GM10248 (cell line): Measurements from ENCODE around the gene VASH2.

ENCODE experiments used
- CTCF ChIA-PET: fragments of 300-600 bp; sonication (Branson Sonifier 250); formaldehyde crosslinking; extraction: SDS; loops from one replicate; lab custom pipeline; 2021; ENCODE audit warnings: antibody characterized with exemption; lab: Yijun Ruan, JAX
- POLR2A ChIA-PET: fragments of 350-650 bp; sonication (Branson Sonifier 250); formaldehyde crosslinking; extraction: SDS; loops from one replicate; lab custom pipeline; 2020; ENCODE audit warnings: antibody characterized with exemption; lab: Yijun Ruan, JAX
- DNase-seq: peaks from one replicate; pipeline ENCODE4 v3.0.0; 2012; ENCODE audit errors: extremely low spot score
- CTCF ChIP-seq: IDR thresholded peaks from 2 replicates; pipeline ENCODE4 v1.5.1; 2012; ENCODE audit warnings: mild to moderate bottlenecking, low read depth; ENCODE audit errors: extremely low read depth, missing control alignments, control extremely low read depth

Gene VASH2

GRCh38 chr1:212945463-212946160, 4.7 kb upstream of the VASH2 start:
- no peak for DNase-seq
- TF ChIP-seq CTCF = no peak
- CTCF ChIA-PET = interaction anchor here (0.6 to 3.1 kb wide), 6 partner anchors 8 to 52 kb away, joined by 3 to 11 read pairs (median 4); no protein-coding TSS in a partner anchor
- POLR2A ChIA-PET = no interaction called here

GRCh38 chr1:212946872-212947271, 3.5 kb upstream of the VASH2 start:
- TF ChIP-seq CTCF = no peak
- ChIA-PET CTCF (interaction anchor here (1.4 to 3.1 kb wide), 3 partner anchors 9 to 19 kb away, joined by 6 to 11 read pairs (median 6); no protein-coding TSS in a partner anchor), POLR2A (no interaction called here)
- DNase-seq = no peak

GRCh38 chr1:212949771-212950170, 570 bp upstream of the VASH2 start:
- no peak for DNase-seq
- CTCF ChIA-PET = interaction anchor here (1.0 to 6.7 kb wide), 6 partner anchors 8 to 199 kb away, joined by 3 to 66 read pairs (median 4); no protein-coding TSS in a partner anchor
- POLR2A ChIA-PET = interaction anchor here (1.0 to 1.5 kb wide), 2 partner anchors 17 to 18 kb away, joined by 3 to 4 read pairs; no protein-coding TSS in a partner anchor
- TF ChIP-seq CTCF = no peak

GRCh38 chr1:212951126-212951946, 995 bp downstream of the VASH2 start:
- POLR2A ChIA-PET = interaction anchor here (1.1 to 1.6 kb wide), 4 partner anchors 16 to 343 kb away, joined by 3 to 5 read pairs (median 4); partner anchors contain the start of genes ATF3, NSL1 and TATDN3
- TF ChIP-seq CTCF = no peak
- CTCF ChIA-PET = interaction anchor here (0.9 to 6.7 kb wide), 9 partner anchors 10 to 200 kb away, joined by 3 to 66 read pairs (median 4); no protein-coding TSS in a partner anchor
- DNase-seq = no peak

GRCh38 chr1:212951947-212952640, 1.8 kb downstream of the VASH2 start:
- CTCF ChIA-PET = interaction anchor here (0.6 to 6.7 kb wide), 3 partner anchors 13 to 287 kb away, joined by 3 to 66 read pairs (median 3); no protein-coding TSS in a partner anchor

More at GRCh38 chr1:212951947-212952640, 1.8 kb downstream of the VASH2 start:
- no peak for DNase-seq
- TF ChIP-seq CTCF = no peak
- POLR2A ChIA-PET = interaction anchor here (1.6 kb wide), 1 partner anchor 344 kb away, joined by 5 read pairs; the partner anchor contains the start of gene ATF3
